CD1c-positive myeloid dendritic cell (primary cell): ENCODE results near the gene VWF.
A peak's percentile ranks its signal among the peaks of the same experiment; 100 is the strongest.
"Not testable (repeated sequence)": the region's sequence is repeated elsewhere in the genome, so short reads cannot be mapped to it uniquely, and the experiment has no call there.

ENCODE experiments used
- DNase-seq: peaks from one replicate; pipeline ENCODE4 v3.0.0-alpha.2; 2016; ENCODE audit errors: extremely low spot score

VWF gene

DNA sequence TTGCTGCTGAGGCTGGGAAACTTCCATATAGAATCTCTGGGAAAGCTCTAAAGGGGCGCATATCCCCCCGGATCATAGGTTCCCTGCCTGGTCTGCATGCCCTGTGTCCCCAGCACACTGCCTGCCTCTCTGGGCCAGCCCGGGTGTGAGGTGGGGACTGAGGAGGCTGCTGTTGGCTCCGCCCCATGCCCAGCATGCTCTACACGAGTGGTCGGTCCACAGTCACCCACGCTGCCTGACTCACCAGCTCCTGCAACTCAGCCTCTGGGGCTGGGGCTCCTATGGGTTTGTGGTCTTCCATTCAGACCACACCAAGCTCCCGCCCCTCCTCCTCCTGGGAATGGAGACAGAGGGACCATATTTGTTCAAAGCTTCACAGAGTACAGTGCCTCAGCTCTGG is 90.9 kb downstream of the VWF start:
- no peak for DNase-seq

DNA sequence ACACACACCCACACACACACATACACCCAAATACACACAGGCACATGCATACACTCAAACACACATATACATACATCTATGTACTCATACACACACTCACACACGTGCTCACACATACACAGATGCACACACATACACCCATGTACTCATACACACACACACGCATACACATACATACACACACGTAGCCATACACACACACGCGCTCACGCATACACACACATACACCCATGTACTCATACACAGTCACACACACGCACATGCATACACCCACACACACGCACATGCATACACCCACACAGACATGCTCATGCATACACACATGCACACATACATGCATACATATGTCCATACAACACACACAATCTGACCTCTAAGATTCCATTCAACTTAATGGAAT is 91.7 kb downstream of the VWF start:
- DNase-seq, result no peak

DNA sequence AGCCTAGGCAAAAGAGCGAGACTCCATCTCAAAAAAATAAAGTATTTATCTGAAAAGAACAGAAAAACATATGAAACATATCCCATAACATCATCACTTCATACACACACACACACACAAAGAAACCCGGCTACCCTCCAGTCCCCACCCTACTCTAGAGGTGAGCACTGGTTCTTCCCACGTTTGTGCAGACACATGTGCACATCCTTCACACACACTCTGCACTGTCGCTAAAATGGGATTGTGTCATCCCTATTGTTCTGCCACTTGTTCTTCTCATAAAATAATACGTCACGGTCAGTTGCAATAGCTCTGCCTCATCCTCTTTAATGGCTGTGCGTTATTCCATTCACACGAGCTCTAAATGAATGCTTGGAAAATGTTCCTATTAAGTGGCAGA is 93.5 kb downstream of the VWF start:
- no peak for DNase-seq

DNA sequence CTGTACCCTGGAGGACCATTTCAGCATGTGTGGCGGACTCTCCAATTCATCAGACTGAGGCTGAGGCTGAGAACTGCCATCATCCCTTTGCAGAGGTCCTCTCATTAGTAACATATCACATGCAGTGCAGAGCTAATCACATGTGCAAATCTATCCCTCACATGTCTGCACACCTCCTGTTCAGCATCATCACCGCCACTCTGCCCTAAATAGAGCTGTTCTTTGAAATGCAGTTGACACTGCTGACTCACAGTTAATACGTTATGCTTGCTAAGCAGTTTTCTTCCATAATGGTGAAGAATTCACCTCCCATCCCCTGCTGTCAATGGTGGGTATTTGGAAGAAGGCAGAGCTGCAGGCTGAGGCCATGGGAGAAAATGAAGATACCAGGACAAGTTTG is 94.4 kb downstream of the VWF start:
- no peak for DNase-seq

DNA sequence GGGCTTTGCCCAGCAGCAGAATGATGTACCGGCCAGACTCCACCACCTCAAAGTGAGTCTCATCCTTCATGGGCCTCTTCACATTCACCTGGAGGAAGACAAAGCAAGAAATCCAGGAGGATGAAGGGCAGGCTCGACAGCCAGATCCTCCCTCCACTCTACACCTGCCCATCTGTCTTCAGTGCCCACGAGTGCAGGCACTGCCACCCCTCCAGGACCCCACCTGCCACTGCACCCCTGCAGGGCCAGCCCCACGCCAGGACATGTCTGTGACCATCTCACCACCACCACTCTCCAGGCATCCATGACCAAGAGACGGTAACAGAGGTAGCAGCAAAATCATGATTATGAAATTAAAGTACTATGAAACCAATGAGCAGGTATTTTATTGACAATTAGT is 95.1 kb downstream of the VWF start:
- DNase-seq, result no peak

DNA sequence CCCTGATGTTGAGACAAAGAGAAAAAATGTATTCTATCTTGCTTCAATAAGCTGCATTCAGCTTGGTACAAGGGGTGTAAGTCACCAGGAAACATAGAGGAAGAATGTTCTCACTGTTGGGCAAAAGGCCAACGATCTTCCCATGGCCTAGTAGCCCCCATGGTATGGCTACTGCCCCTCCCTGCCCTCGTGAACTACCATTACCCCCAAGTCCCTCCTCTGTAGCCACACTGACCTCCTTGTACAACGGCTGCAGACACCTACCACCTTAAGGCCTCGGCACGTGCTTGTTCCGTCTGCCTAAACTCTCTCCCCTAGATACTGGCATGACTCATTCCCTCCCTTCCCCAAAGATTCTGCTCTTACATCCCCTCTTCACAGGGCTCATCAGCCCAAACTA is 97.5 kb downstream of the VWF start:
- DNase-seq, result no peak

DNA sequence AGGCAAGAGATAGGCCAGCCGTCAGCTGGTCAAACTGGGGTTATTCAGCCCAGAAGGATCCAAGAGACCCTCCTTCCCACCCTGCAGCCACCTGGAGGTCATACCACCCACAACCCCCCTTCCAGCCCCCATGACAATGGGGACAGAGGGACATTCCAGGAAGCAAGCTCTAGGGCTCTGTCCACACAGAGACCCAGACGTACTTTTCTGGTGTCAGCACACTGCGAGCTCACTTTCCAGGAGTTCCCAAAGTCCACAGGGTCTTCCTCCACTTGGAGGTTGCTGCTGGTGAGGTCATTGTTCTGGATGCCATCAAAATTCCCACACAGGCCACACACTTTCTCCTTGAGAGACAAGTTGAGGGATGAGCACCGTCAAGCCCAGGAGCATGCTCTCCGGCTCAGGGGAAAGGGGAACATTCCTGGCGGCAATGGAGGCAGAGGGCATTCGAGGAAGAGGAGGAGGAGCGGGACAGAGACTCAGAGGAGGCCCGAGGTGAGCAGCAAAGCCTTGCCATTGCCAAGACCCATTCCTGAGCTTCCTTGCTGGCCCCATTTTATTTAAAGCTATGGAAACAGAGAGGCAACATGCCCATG is 98.7 kb downstream of the VWF start:
- not testable (repeated sequence) for DNase-seq

DNA sequence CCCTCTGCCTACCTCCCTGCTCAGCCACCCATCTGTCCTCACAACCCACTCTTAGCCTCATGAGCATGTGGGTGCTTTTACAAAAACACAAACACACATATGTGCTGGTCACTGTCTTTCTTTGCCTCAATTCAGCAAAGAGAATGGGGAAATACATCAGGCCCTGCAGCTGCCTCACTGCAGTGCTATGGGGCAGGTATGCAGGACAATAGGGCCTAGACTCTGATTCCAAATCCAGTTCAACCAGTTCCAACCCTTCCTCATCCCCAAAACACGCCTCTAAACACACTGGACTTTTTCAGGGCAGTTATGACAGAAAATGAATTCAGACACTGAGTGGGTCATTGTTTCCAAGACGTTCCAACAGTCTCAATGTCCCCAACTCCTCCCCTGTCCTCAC is 100.4 kb downstream of the VWF start:
- not testable (repeated sequence) for DNase-seq

DNA sequence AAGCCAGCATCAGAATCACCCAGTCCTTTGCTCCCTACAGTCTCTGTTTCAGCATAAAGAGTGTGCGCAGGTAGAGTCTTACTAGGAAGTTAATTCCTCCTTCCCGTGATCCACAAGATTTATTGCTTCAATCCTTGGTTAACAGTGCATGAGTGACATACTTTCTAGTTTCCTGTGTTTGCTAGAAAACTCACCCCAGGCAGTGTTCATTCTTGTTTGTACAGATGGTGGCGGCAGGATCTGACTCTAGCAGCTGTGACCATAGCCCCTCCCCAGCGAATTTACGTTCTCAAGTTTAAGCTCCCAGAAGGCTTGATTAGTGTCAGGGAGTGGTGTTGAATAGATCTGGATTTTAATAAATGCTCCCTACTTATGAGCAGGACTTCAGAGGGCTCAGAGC is 103.5 kb downstream of the VWF start:
- DNase-seq, result no peak

DNA sequence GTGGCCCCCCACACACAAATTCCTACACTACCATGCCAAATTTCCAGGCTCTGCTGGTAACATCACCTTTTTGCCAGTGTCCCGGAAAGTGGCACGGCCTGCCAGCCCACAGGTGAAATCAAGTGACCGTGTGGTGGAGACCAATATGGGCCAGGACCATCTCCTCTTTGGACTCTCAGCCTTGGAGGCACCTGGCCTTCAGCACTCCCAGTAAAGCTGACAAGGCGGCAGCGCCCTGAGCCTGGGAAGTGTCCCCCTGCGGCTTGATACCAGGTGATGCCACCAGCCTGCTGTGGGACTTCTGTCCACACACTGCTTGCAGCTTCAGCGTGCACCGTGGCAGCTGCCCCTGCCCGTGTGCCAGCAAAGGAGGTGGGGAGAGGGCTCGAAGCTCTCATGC is 104.0 kb downstream of the VWF start:
- not testable (repeated sequence) for DNase-seq

DNA sequence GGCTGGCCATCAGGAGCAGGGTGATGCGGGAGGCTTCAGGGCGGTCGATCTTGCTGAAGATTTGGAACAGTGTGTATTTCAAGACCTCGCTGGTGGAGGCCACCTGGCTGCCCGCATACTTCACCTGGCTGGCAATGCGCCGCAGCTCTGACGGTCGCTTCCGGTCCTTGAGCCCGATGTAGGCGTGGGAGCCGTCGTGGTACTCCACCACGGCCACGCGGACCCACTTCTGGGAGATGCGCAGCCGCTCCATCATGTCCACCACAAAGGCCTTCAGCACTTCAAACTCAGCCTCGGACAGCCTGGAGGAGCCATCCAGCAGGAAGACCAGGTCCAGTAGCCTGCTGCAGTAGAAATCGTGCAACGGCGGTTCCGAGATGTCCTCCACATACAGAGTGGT is 105.2 kb downstream of the VWF start:
- not testable (repeated sequence) for DNase-seq

DNA sequence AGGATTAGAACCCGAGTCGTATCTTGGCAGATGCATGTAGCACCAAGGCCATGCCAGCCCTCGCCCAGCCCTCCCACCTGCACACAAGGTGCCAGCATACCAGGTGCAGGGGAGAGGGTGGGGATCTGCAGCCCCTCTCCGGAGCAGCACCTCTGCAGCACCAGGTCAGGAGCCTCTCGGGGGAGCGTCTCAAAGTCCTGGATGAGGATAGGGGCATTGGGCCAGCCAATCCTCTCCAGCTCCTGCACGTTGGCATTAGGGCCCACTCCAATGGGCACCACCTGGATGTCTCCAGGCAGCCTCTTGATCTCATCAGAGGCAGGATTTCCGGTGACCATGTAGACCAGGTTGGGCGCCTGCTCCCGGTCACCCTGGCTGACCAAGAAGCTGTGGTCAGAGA is 106.2 kb downstream of the VWF start:
- no peak for DNase-seq

DNA sequence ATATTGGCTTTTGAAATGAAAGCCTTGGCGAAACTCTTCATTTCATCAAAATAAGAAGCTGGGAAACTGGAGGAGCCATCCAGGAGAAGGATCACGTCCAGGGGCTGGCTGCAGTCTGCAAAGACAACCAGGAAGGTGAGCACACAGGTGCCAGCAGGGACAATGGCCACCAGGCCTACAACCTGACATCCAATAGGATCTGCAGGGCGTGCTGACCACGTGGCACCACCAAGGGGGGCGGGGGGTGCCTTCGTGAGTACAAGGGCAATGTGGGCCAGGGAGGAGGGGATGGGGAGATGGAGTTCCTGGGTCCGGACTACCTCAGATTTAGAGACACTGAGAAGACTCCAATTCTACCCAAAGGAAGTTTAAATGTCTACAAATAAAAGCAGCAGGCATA is 107.7 kb downstream of the VWF start:
- no peak for DNase-seq

DNA sequence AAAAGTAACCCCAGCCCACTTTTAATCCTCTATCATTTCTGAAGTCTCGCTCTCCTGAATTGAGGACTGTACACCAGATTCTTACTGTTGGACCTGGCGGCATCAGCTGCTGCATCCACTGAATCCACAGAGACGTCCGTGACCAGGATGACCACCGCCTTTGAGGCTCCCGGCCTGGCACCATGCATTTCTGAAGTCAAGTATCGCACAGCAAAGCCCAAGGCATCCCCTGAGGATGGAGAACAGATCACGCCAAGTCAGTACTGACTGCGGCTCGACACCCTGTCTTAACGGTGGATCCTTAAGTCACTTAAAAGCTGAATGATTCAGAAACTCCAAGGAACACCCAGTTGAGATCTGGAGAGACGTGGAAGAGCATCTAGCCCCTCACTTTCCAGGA is 108.5 kb downstream of the VWF start:
- not testable (repeated sequence) for DNase-seq

DNA sequence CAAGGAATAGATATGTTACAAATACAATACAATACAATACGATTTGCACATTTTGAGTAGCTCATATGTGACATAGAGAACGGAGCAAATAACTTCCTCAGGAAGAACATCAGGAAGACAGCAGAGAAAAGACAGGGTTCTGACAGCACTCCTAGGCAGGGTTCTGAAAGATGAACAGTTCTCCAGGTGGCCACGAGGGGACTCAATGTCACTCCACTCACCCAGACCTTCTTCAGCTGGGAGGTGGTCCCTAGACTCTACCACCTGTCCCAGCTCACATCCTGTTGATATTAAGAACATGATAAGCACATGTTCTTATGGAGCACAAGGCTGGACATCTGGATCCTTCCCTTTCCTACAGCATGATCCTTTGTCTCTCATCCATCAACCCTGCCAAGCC is 109.2 kb downstream of the VWF start:
- DNase-seq, result not testable (repeated sequence)

DNA sequence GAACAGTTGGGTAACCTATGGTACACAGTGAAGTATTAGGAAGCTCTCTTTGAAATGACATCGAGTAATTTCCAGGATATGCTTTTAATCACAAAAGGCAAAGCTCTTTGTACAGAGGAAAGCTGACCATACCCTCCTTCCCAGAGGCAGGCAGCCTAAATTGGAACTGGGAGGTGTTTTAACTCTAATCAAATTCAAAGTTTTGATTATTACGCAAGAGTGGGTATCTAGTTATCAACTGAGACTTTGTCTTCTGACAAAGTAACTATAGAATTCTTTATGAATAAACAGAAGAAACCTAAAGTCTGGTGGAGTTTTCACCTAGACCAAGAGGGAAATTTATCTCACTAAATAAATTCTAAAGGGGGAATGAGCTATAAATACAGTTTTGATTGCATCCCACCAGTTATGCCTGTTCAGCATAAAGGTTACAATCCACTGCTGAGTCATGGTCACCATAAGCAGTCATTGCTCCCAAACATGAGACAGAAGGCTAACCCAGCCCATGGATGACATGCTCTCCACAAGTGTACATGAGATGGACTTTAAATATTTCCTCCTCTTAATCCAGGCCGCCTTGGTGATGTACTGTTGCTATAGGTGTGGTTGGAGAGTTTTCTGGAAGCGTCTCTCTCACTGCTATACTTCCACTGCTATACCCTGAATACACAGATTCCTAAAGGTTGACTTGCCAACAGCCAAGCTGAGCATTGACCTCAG is 113.7 kb downstream of the VWF start:
- DNase-seq, result not testable (repeated sequence)

DNA sequence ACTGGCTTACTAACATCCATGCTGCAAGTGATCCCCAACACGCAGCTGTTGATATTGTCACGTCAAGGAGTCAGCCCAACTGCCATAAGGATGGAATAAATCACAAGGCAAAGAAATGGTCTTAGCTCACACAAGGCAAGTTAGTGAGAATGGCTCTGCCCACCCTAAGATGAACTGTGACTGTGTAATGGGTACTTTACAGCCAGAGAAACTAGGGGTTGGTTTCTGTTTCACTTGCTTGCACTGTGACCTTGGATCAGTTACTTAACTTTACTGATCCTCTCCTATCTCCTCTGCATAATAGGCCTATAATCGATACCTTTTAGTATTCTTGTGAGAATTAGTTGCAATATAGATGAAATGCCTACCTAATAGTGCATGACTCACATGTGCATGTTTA is 127.2 kb downstream of the VWF start:
- DNase-seq, result no peak

DNA sequence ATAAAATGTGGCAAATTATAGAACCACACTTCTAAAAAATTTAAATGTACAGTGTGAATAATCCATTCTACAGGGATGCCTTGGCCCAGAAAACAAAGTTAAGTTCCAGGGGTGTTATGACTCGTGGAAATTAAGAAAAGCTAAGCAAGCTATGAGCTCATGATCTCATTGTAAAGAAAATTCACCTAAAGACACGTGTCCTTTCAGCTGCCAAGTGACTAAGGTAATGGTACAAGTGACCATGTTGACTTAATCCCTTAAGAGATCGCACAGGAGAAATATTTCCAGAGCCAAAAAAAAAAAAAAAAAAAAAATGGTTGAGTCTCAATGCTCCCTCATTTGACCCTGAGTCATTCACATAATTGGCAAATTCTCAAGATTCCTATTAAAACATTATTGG is 128.0 kb downstream of the VWF start:
- no peak for DNase-seq

DNA sequence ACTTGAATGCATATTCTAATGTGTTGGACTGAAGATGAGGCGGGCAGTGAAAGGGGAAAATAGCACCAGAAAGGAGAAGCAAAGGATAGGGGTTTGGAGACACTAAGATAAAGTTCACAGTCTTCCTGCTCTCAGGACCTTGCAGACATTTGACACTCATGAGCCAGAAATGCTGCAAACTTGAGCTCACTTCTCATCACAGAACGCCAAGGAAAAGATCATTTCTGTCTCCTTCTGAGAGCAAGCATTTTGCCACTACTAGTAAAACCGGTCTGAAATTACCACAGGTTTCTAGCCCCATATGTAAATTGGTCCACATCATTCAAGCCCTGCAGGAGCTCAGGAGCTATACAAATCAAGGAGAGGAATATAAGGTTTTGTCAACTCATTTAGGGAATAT is 134.8 kb downstream of the VWF start:
- DNase-seq, result no peak

DNA sequence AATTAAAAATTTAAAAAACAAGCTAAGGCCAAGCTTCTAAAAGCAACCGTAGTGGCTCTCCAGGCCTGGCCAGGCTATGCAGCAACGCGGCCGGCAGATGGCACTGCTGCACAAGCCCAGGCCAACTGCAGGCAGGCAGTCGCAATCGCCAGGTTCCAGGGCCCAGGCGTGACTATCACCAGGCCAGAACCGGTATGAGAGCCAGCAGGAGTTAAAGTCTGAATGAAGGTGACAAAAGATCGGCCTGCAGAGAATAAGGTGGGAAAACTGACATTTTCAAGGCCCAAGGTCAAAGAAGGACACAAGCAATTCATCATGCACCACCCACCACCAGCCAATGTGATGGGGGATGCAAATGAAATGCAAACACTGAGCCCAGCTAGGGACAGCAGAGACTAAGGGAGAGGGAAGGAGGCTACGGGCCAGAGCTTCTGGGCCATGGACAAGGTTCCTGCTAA is 135.8 kb downstream of the VWF start:
- peak; percentile 78 for DNase-seq

DNA sequence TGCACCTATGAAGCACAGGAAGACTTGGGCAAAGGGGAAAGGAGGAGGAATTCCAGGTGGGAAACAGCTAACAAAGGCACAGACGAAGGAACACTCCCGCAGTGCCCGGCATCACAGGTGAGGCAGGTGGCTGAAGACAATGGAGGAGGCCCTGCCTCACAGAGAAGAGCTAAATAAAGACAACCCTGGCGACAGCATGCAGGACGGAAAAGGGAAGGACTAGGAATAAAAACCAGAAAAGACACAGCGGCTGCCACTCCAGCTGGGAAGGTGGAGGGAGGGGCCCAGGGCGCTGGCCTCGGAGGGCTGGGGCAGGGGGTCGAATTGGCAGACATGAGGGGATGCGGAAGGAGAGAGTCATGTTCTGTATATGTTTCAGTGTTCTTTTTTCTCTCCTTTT is 136.4 kb downstream of the VWF start:
- DNase-seq, result no peak

DNA sequence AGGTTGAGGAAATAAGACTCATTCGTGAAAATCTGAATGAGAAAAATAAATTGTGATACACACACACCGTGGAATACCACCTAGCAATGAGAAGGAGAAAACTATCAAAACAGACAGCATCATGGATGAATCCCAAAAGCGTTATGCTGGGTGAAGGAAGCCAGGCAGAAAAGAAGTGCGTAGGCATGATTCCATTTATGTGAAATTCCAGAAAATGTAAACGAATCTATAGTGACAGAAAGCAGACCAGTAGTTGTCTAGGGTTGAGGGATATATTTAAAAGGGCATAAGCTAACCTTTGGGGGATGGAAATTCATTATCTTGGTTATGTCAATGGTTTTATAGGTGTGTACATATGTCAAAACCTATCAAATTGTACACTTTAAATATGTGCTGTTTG is 136.9 kb downstream of the VWF start:
- DNase-seq, result no peak

DNA sequence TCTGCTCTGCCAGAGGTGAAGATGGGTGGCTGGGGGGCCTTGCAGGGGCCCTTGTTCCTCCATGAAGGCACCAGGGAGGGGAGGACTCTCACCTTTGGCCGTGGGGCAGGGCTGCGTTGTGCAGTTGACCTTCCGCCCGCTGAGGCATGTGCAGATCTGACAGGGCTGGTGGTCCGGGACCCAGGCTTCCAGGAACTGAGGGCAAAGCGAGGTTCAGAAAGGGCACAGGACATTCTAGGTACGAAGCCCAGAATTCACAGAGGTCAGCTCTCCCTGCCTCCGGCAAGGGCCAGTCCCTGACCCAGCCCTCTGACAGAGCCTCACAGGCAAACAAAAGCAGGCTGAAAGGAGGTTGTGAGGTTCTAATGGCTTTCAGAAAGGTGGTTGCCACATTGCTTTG is 139.0 kb downstream of the VWF start:
- no peak for DNase-seq

DNA sequence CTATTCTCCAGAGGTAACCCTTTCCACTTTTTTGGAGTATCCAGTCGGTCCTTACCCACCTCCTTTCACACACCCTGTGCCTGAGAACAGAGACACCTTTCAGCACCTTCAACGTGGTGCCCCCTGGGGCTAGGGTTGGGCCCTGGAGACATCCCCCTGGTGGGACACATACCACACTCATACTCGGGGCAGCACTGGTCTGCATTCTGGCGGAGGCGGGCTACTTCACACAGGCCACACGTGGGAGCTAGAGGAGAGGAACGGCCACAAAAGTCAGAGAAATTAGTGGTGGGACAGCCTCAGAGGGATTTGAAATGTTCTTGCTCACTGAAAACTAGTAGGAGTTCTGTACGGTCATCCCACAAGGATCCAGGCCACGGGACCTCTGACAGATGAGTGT is 139.6 kb downstream of the VWF start:
- no peak for DNase-seq
